Coronary artery (tissue), 2 donors: ENCODE results near the gene UBN1.

Experiments used
- DNase-seq: peaks from one replicate; pipeline ENCODE4 v3.0.0-alpha.2; 2017; ENCODE audit warnings: low spot score
- H3K27ac ChIP-seq, 2 donors: fragments of 200-600 bp; sonication (generic); one replicate each; pipeline ENCODE4 v1.5.1; 2016 to 2019
- H3K4me3 ChIP-seq: fragments of 200-600 bp; sonication (generic); 2 replicates; pipeline ENCODE4 v1.5.1; 2016; ENCODE audit warnings: mild to moderate bottlenecking, moderate library complexity
- TF ChIP-seq, protein P1 (sequence below): fragments of 200-600 bp; sonication (generic); IDR thresholded peaks from one replicate; pipeline ENCODE4 v1.5.1; 2019; ENCODE audit warnings: antibody characterized with exemption

The UBN1 gene

GRCh38 chr16:4806280-4806679 lies 41.0 kb upstream of the UBN1 start:
- TF ChIP-seq, protein P1, sequence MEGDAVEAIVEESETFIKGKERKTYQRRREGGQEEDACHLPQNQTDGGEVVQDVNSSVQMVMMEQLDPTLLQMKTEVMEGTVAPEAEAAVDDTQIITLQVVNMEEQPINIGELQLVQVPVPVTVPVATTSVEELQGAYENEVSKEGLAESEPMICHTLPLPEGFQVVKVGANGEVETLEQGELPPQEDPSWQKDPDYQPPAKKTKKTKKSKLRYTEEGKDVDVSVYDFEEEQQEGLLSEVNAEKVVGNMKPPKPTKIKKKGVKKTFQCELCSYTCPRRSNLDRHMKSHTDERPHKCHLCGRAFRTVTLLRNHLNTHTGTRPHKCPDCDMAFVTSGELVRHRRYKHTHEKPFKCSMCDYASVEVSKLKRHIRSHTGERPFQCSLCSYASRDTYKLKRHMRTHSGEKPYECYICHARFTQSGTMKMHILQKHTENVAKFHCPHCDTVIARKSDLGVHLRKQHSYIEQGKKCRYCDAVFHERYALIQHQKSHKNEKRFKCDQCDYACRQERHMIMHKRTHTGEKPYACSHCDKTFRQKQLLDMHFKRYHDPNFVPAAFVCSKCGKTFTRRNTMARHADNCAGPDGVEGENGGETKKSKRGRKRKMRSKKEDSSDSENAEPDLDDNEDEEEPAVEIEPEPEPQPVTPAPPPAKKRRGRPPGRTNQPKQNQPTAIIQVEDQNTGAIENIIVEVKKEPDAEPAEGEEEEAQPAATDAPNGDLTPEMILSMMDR: no peak
- Histone ChIP-seq H3K27ac (no peak overlapping the region), H3K4me3 (no peak overlapping the region)
- no peak for DNase-seq

DNA sequence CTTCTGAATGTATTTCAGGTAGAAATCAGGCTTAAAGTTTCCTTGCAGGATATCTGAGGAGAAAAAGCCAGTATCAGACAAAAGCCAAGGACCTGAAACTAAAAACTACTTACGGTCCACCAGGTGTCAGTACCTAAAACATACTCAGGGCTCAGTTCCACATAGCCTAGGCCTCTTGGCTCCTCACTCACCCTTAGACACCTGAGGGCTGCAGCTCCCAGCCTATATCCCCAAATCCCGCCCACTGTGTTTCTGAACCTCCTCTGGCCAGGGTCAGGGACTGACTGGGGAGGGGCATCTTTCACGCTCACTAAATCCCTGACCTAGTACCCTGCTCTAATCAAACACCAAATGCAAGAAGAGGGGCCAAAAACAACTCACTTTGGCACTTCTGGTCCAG lies 36.0 kb upstream of the UBN1 start:
- no peak overlapping the region for H3K27ac ChIP-seq
- no peak for DNase-seq
- TF ChIP-seq, protein P1: no peak
- H3K4me3 ChIP-seq: no peak overlapping the region

DNA sequence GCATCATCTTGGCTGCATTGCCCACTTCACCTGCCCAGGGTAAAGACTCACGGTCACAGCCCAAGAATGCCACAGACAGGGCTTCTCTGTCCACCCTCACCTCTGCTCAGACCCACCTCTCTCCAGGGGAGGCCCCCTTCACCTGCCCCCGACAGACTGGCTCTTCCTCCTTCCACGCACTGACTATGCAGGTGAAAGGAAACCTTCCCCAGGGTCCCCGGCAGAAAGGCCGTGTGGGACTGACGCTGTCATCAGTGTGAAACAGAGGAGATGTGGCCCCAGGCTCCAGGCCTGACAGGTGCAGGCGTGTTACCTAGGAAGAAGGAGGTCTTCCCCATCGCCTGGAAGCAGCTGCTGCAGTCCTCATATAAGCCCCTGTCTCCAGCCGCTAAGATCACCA lies 35.5 kb upstream of the UBN1 start:
- no peak overlapping the region for H3K27ac ChIP-seq
- no peak overlapping the region for H3K4me3 ChIP-seq
- DNase-seq: no peak
- TF ChIP-seq, protein P1: no peak

GRCh38 chr16:4813251-4814003 lies 33.9 kb upstream of the UBN1 start:
- Histone ChIP-seq H3K27ac (no peak overlapping the region), H3K4me3 (no peak overlapping the region)
- TF ChIP-seq, protein P1: no peak
- DNase-seq: no peak

GRCh38 chr16:4814046-4814445 lies 33.2 kb upstream of the UBN1 start:
- Histone ChIP-seq H3K27ac (no peak overlapping the region), H3K4me3 (no peak overlapping the region)
- TF ChIP-seq, protein P1: no peak
- no peak for DNase-seq

DNA sequence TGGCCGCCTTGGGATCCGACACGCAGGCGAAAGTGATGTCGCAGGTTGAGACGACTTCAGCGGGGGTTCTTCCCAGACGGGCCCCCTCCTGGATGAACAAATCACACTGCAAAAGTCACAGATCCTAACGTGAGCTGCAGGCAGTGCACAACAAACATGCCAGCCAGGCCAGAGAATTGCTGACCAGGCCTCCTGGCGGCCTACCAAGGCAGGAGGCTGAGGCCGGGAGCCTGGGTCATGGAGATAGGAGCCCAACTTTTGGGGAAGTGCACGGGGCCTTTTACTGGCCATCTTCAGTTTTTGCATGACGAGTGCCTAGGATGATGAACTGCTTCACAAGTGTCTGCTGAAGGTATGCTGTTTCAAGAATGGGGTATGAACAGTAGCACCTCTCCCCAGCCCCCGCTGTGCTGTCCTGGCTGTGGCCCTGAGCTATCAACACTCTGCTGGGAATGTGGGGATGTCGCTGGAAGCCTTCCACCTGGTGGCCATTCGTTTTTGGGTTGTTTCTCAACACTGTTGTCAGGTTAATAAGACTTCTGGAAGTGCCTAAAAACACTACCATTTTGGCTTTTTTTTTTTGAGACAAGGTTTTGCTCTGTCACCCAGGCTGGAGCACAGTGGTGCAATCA lies 32.6 kb upstream of the UBN1 start:
- no peak for DNase-seq
- H3K4me3 ChIP-seq: no peak overlapping the region
- no peak overlapping the region for H3K27ac ChIP-seq
- TF ChIP-seq, protein P1: no peak

DNA sequence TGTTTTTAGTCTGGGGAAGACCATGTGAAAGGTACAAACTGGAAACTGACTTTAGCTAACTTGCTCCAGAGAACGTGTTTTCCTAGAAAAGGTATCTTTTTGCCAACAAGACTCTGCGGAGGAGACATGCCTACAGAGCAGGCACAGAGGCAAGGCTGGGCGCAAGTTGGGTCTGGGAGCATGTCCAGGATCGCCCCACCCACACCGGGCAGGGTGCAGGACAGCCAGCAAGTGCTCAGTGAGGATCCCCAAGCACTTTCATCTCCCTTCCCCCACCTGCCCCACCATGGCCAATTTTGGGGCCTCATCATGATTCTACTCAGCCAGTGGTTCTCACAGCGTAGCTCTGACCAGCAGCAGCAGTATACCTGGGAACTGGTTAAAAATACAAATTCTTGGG lies 26.6 kb upstream of the UBN1 start:
- no peak overlapping the region for H3K27ac ChIP-seq

More for the DNA sequence above, 26.6 kb upstream of the UBN1 start:
- no peak for DNase-seq
- H3K4me3 ChIP-seq: no peak overlapping the region
- TF ChIP-seq, protein P1: no peak
